Choroid plexus epithelial cell (primary cell): ENCODE data around the gene LOXHD1.

ENCODE experiments used
- DNase-seq: peaks from one replicate; pipeline ENCODE4 v3.0.0-alpha.2; 2010; ENCODE audit warnings: low read depth
- H3K4me3 ChIP-seq: 2 replicates; pipeline ENCODE4 v1.5.1; 2011; ENCODE audit warnings: low read depth, mild to moderate bottlenecking, control low read depth, low read length, moderate library complexity
- CTCF ChIP-seq: conservative IDR thresholded peaks from 2 replicates; pipeline ENCODE4 v1.5.1; 2011; ENCODE audit warnings: low read depth, mild to moderate bottlenecking, control low read depth, inconsistent platforms, low read length, moderate library complexity

LOXHD1 gene

GRCh38 chr18:46462523-46462922 lies 194.5 kb downstream of the LOXHD1 start:
- H3K4me3 ChIP-seq: no peak overlapping the region
- DNase-seq: no peak
- no peak for TF ChIP-seq CTCF

GRCh38 chr18:46461993-46462392 lies 195.0 kb downstream of the LOXHD1 start:
- DNase-seq: no peak
- no peak overlapping the region for H3K4me3 ChIP-seq
- TF ChIP-seq CTCF: no peak

- DNase-seq: no peak
- no peak for TF ChIP-seq CTCF
- no peak overlapping the region for H3K4me3 ChIP-seq
Observed at GRCh38 chr18:46460754-46461153, 196.3 kb downstream of the LOXHD1 start.

- no peak for TF ChIP-seq CTCF
- DNase-seq: no peak
- no peak overlapping the region for H3K4me3 ChIP-seq
Observed at GRCh38 chr18:46459789-46460455, 197.1 kb downstream of the LOXHD1 start.

GRCh38 chr18:46458472-46458871 lies 198.5 kb downstream of the LOXHD1 start:
- DNase-seq: no peak
- TF ChIP-seq CTCF: no peak
- no peak overlapping the region for H3K4me3 ChIP-seq

- H3K4me3 ChIP-seq: no peak overlapping the region
- no peak for TF ChIP-seq CTCF
- DNase-seq: no peak
Observed at GRCh38 chr18:46456691-46457090, 200.3 kb downstream of the LOXHD1 start.

- no peak for TF ChIP-seq CTCF
- peak; percentile 20 for DNase-seq
- H3K4me3 ChIP-seq: no peak overlapping the region
Observed at GRCh38 chr18:46452820-46453219, 204.2 kb downstream of the LOXHD1 start.
